PC-3 (cell line): ENCODE data around the gene SOAT2. TPM values are rescaled to one million over a fixed set of nuclear protein-coding genes. Genes with fewer than 3 reads are reported as not detected.

Experiments used
- ATAC-seq: fragments of 200-7000 bp; cut with Tn5 transposase; 2 replicates; pipeline ENCODE4 v1.9.1; 2020; ENCODE audit warnings: mild to moderate bottlenecking, moderate library complexity
- BruUV-seq: library from RNA; stranded (reverse); fragments of 400-500 nt; replicated peaks from 2 replicates; lab custom pipeline; 2021; lab: Mats Ljungman, UMichigan
- CTCF ChIA-PET: fragments of 300-600 bp; sonication (Branson Sonifier 250); formaldehyde crosslinking; loops from one replicate; lab custom pipeline; 2022; ENCODE audit warnings: antibody characterized with exemption; lab: Charles Lee
- POLR2A ChIA-PET: fragments of 300-600 bp; sonication (Branson Sonifier 250); formaldehyde crosslinking; loops from one replicate; lab custom pipeline; 2022; ENCODE audit warnings: antibody characterized with exemption; ENCODE audit not compliant: unreplicated experiment; lab: Charles Lee
- DNase-seq: peaks from one replicate; pipeline ENCODE4 v3.0.0-alpha.2; 2015
- H2AFZ ChIP-seq: fragments of 300-600 bp; sonication (generic); 2 replicates; pipeline ENCODE4 v1.6.0; 2016; ENCODE audit warnings: antibody characterized with exemption, low read length
- H3F3A ChIP-seq: fragments of 300-600 bp; sonication (generic); one replicate; pipeline ENCODE4 v1.6.0; 2017; ENCODE audit warnings: antibody characterized with exemption, low read length, control low read depth, mild to moderate bottlenecking; ENCODE audit not compliant: unreplicated experiment
- H3K27ac ChIP-seq: fragments of 300-600 bp; sonication (generic); 2 replicates; pipeline ENCODE4 v1.5.1; 2016; ENCODE audit warnings: mild to moderate bottlenecking, low read length
- H3K27me3 ChIP-seq: fragments of 300-600 bp; sonication (generic); 2 replicates; pipeline ENCODE4 v1.6.1; 2016; ENCODE audit warnings: low read length, mixed read lengths
- H3K36me3 ChIP-seq: fragments of 300-600 bp; sonication (generic); 2 replicates; pipeline ENCODE4 v1.6.1; 2016; ENCODE audit warnings: low read depth, mixed run types, low read length, mixed read lengths
- H3K4me1 ChIP-seq: fragments of 300-600 bp; sonication (generic); 2 replicates; pipeline ENCODE4 v1.5.1; 2016; ENCODE audit warnings: low read length; ENCODE audit not compliant: insufficient read depth
- H3K4me2 ChIP-seq: fragments of 300-600 bp; sonication (generic); 2 replicates; pipeline ENCODE4 v1.6.0; 2016; ENCODE audit warnings: low read length
- H3K4me3 ChIP-seq: fragments of 300-600 bp; sonication (generic); 2 replicates; pipeline ENCODE4 v1.5.1; 2016; ENCODE audit warnings: mild to moderate bottlenecking, low read length, mixed read lengths
- H3K79me2 ChIP-seq: fragments of 300-600 bp; sonication (generic); 2 replicates; pipeline ENCODE4 v1.6.1; 2017; ENCODE audit warnings: low read length, mixed read lengths
- H3K9ac ChIP-seq: fragments of 300-600 bp; sonication (generic); 2 replicates; pipeline ENCODE4 v1.6.0; 2016; ENCODE audit warnings: mild to moderate bottlenecking, low read length
- H3K9me2 ChIP-seq: fragments of 300-600 bp; sonication (generic); replicated peaks from 2 replicates; pipeline ENCODE4 v1.6.1; 2016; ENCODE audit warnings: mixed run types, low read length, mixed read lengths
- H3K9me3 ChIP-seq: fragments of 300-600 bp; sonication (generic); 2 replicates; pipeline ENCODE4 v1.6.1; 2016; ENCODE audit warnings: low read length, mixed read lengths
- H4K20me1 ChIP-seq: fragments of 300-600 bp; sonication (generic); 2 replicates; pipeline ENCODE4 v1.6.1; 2016; ENCODE audit warnings: low read length, mixed read lengths
- EZH2 ChIP-seq: fragments of 300-600 bp; sonication (generic); IDR thresholded peaks from one replicate; pipeline ENCODE4 v1.6.1; 2017; ENCODE audit warnings: antibody characterized with exemption, mild to moderate bottlenecking, low read length; ENCODE audit not compliant: unreplicated experiment
- EZH2phosphoT487 ChIP-seq: fragments of 300-600 bp; sonication (generic); IDR thresholded peaks from 2 replicates; pipeline ENCODE4 v1.6.1; 2018; ENCODE audit warnings: mild to moderate bottlenecking, antibody characterized with exemption, low read length, borderline replicate concordance
- intact Hi-C: fragments of 100-400 bp; cut with micrococcal nuclease; formaldehyde crosslinking; loops from 2 replicates; pipeline ENCODE4 v1.9.0; 2023
- total RNA-seq: library from RNA; depleted of rRNA; stranded (reverse); fragments of >200 nt; gene quantifications from 2 replicates; pipeline ENCODE4 v1.2.3, GENCODE V29; 2014
- TF ChIP-seq, protein P1 (sequence below): fragments of 300-600 bp; sonication (generic); conservative IDR thresholded peaks from 2 replicates; pipeline ENCODE4 v1.5.1; 2017; ENCODE audit warnings: antibody characterized with exemption, low read depth, mild to moderate bottlenecking, low read length

Gene SOAT2
- total RNA-seq, 1 experiment from 2014 or later, result 0.07 TPM

DNA sequence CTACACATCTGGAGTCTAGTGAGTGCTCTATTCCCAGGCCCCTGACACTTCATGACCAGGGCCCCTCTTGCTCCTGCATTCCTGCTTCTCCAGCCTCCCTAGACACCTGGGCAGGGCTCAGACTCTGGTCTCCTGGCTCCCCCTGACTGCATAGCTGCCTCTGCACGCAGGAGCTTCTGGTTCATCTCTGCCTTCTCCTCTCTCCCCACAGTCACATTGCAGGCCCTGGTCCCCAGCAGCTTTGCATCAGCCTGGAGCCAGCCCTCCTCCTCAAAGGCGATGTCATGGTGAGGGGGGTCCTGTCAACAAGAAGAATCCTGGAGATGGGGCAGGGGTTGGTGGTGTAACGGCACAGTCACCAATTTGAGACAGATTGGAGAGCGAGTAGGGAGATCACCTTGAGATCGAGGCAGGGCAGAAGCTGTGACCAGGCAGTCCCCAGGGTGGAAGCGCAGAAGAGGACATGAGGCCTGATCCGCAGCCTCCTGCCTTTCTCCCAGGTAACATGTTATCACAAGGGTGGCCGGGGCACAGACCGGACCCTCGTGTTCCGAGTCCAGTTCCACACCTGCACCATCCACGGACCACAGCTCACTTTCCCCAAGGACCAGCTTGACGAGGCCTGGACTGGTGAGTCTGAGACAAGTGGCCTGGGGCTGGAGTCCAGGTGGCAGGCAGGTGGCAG, 45.3 kb upstream of the SOAT2 start:
- ATAC-seq, result no peak

DNA sequence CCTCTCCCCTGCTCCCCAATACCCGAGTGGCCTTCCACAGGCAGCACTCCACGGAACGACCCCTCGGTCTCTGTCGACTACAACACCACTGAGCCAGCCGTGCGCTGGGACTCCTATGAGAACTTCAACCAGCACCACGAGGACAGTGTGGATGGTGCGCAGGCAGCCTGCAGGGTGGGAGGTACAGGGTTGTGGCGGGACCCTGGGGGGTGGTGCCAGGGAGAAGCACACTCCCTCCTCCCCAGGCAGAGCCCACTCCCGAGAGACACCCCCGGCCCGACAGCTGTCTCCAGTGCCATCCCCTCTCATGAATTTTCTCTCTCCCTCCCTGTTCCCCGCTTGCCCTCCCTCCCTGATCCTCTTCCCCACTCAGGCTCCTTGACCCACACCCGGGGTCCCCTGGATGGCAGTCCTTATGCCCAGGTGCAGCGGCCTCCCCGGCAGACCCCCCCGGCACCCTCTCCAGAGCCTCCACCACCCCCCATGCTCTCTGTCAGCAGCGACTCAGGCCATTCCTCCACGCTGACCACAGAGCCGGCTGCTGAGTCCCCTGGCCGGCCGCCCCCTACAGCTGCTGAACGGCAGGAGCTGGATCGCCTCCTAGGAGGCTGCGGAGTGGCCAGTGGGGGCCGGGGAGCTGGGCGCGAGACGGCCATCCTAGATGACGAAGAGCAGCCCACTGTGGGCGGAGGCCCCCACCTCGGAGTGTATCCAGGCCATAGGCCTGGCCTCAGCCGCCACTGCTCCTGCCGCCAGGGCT, 44.4 kb upstream of the SOAT2 start:
- no TSS peak for BruUV-seq
- Histone ChIP-seq H2AFZ (no peak overlapping the region), H3K79me2 (no peaks in the 10 kb centered on the region), H3K4me1 (peaks cover 16% of the 10 kb centered on the region), H3F3A (no peaks in the 10 kb centered on the region), H4K20me1 (no peaks in the 10 kb centered on the region), H3K4me3 (no peak overlapping the region), H3K9me2 (no peaks in the 10 kb centered on the region), H3K36me3 (no peaks in the 10 kb centered on the region), H3K4me2 (no peak overlapping the region), H3K27ac (no peak overlapping the region), H3K27me3 (no peaks in the 10 kb centered on the region), H3K9me3 (no peaks in the 10 kb centered on the region), H3K9ac (no peak overlapping the region)
- intact Hi-C loops, result no loop called here
- DNase-seq, result no peak
- TF ChIP-seq, protein P1, sequence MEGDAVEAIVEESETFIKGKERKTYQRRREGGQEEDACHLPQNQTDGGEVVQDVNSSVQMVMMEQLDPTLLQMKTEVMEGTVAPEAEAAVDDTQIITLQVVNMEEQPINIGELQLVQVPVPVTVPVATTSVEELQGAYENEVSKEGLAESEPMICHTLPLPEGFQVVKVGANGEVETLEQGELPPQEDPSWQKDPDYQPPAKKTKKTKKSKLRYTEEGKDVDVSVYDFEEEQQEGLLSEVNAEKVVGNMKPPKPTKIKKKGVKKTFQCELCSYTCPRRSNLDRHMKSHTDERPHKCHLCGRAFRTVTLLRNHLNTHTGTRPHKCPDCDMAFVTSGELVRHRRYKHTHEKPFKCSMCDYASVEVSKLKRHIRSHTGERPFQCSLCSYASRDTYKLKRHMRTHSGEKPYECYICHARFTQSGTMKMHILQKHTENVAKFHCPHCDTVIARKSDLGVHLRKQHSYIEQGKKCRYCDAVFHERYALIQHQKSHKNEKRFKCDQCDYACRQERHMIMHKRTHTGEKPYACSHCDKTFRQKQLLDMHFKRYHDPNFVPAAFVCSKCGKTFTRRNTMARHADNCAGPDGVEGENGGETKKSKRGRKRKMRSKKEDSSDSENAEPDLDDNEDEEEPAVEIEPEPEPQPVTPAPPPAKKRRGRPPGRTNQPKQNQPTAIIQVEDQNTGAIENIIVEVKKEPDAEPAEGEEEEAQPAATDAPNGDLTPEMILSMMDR, result no peak
- TF ChIP-seq EZH2 (no peak), EZH2phosphoT487 (no peak)
- POLR2A ChIA-PET, result interaction anchor here (0.5 kb wide), 1 partner anchor 236 kb away, joined by 3 read pairs; the partner anchor contains the start of gene PFDN5
- ATAC-seq, result no peak
- CTCF ChIA-PET, result no interaction called here

More for the DNA sequence above, 45.3 kb upstream of the SOAT2 start:
- no peak overlapping the region for H3K4me2 ChIP-seq
- H3K27ac ChIP-seq, result no peak overlapping the region
- H3F3A ChIP-seq, result no peaks in the 10 kb centered on the region
- H3K27me3 ChIP-seq, result no peaks in the 10 kb centered on the region
- no TSS peak for BruUV-seq
- no peaks in the 10 kb centered on the region for H3K36me3 ChIP-seq
- H2AFZ ChIP-seq, result no peak overlapping the region
- no peaks in the 10 kb centered on the region for H3K9me3 ChIP-seq
- no peaks in the 10 kb centered on the region for H4K20me1 ChIP-seq
- no peaks in the 10 kb centered on the region for H3K9me2 ChIP-seq
- ChIA-PET CTCF (interaction anchor here (1.0 kb wide), 1 partner anchor 20 kb away, joined by 4 read pairs; no protein-coding TSS in a partner anchor), POLR2A (interaction anchor here (0.5 kb wide), 1 partner anchor 237 kb away, joined by 3 read pairs; the partner anchor contains the start of gene PFDN5)
- H3K4me3 ChIP-seq, result no peak overlapping the region
- TF ChIP-seq EZH2phosphoT487 (no peak), EZH2 (no peak)
- TF ChIP-seq, protein P1, result no peak
- H3K9ac ChIP-seq, result no peak overlapping the region
- peaks cover 5% of the 10 kb centered on the region; the same call in 1 of the 2 replicates for H3K79me2 ChIP-seq
- H3K4me1 ChIP-seq, result peaks cover 24% of the 10 kb centered on the region
- no peak for DNase-seq
- intact Hi-C loops, result no loop called here
